Choroid plexus epithelial cell (primary cell): Measurements from ENCODE around the gene HOXB8.

Experiments used
- DNase-seq: peaks from one replicate; pipeline ENCODE4 v3.0.0-alpha.2; 2010; ENCODE audit warnings: low read depth
- H3K4me3 ChIP-seq: 2 replicates; pipeline ENCODE4 v1.5.1; 2011; ENCODE audit warnings: low read depth, mild to moderate bottlenecking, control low read depth, low read length, moderate library complexity
- CTCF ChIP-seq: conservative IDR thresholded peaks from 2 replicates; pipeline ENCODE4 v1.5.1; 2011; ENCODE audit warnings: low read depth, mild to moderate bottlenecking, control low read depth, inconsistent platforms, low read length, moderate library complexity

Gene HOXB8

GRCh38 chr17:48613862-48614694 is 1.0 kb downstream of the HOXB8 start:
- no peak overlapping the region for H3K4me3 ChIP-seq
- no peak for TF ChIP-seq CTCF
- DNase-seq, result no peak

- H3K4me3 ChIP-seq, result no peak overlapping the region
- peak; percentile 26 for DNase-seq
- peak; percentile 28 for TF ChIP-seq CTCF
Measured at GRCh38 chr17:48612854-48613691, 2.0 kb downstream of the HOXB8 start.

- no peak for TF ChIP-seq CTCF
- DNase-seq, result no peak
- no peak overlapping the region for H3K4me3 ChIP-seq
Measured at GRCh38 chr17:48612456-48612853, 2.6 kb downstream of the HOXB8 start.

GRCh38 chr17:48611681-48612455 is 3.2 kb downstream of the HOXB8 start:
- no peak for DNase-seq
- H3K4me3 ChIP-seq, result no peak overlapping the region
- no peak for TF ChIP-seq CTCF

GRCh38 chr17:48611213-48611612 is 3.9 kb downstream of the HOXB8 start:
- no peak overlapping the region for H3K4me3 ChIP-seq
- TF ChIP-seq CTCF, result no peak
- no peak for DNase-seq

- no peak within 1 kb of the TSS for H3K4me3 ChIP-seq
- DNase-seq, result no peak
- no peak for TF ChIP-seq CTCF
Measured at GRCh38 chr17:48610282-48611211, 4.5 kb downstream of the HOXB8 start, which contains the start of gene HOXB7. Gene HOXB7, minus strand, starts transcription at chr17:48611017. Its CDS starts 99 bp downstream, at chr17:48610918.
